IPS DF 19.7 (cell line): Measurements from ENCODE around the gene OR52W1.
"Not testable (repeated sequence)": the region's sequence is repeated elsewhere in the genome, so short reads cannot be mapped to it uniquely, and the experiment has no call there.

Source experiments
- DNase-seq: peaks from one replicate; pipeline ENCODE4 v3.0.0-alpha.2; 2013; ENCODE audit warnings: low read depth, low spot score

Gene OR52W1

DNA sequence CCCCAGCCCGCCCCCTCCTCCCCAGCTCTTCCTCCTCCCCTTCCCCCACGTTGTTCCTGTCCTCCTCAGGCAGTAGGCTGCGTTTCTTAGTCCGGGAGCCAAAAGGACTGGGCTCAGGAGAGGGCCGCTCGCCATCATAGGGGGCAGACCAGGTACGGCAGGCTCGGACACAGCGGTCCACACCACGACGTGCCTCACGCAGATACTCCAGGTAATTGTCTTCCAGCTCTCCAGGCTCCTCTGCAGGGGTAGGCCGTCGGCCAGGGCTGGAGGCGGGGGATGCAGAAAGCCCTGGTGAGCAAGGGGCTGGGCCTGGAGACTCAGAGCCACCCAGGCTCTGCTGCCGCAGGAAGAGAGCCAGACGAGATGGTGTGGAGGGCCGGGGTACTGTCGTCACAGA lies 18.7 kb downstream of the OR52W1 start:
- no peak for DNase-seq

DNA sequence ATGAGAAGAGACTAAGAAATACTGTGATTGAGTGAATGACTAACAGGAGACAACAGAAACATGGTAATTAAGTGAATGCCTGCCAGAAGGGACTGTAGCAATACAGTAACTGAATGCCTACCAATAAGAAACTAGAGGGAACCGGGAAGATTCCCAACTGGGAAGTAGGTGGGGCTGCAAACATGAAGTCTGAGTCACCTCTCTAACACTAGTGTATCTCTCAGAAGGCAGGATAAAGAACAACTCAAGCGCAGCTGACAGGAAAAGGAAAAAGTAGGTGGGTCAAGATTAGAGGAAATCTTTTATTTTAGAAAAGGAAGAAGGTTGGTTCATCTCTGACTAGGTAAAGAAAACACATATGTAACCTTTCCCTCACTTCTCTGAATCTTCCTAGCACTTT lies 20.3 kb downstream of the OR52W1 start:
- no peak for DNase-seq

DNA sequence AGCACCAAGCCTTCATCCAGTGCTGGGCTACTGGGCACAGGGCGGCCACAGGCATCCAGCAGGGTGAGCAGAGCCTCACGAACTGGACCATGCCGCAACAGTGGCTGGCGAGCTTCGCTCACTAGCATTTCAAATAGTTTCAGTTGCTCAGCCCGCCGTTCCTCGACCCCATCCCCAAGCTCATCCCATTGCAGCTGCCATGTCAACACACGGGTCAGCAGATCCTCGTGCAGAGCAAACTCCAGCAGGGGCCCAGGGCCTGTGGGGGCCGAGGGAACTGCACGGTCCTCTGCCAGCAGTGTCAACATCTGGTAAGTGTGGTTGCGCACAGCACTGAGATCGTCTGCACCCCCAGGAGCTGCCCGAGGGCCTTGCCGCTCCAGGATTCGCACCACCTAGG lies 24.8 kb downstream of the OR52W1 start:
- DNase-seq: no peak

DNA sequence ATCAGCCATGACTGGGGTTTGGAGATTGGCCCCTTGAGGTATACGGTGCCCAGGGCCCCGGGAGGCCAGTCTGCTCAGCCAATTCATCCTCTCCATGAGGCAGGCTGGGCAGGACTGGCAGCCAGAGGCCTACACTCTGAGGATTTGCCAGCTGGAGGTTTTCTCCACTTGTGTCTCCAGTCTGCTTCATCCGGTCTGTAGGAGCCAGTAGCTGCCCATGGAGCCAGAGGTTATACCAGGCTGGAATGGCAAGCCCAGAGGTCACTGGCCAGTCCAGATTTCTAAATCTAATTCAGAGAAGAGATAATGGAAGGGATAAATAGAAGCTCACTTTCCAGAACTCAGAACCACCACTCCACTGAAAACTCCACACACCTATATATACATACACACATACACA lies 25.4 kb downstream of the OR52W1 start:
- DNase-seq: no peak

DNA sequence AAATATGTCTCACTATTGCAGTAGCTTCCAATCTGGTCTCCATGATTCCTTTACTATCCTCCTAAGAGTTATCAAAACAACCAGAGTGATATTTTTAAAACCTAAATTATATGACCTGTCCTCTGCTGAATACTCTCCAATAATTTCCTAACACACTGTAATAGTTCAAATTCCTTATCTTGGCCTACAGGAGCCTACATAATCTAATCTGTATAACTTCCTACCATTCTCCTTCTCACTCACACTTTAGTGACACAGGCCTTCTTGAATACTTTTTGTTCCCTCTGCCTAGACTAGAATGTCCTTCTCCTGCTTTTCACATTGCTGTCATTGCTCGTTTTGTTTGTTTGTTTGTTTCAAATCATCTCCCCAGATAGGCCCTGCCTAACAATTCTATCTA lies 26.0 kb downstream of the OR52W1 start:
- DNase-seq: no peak

DNA sequence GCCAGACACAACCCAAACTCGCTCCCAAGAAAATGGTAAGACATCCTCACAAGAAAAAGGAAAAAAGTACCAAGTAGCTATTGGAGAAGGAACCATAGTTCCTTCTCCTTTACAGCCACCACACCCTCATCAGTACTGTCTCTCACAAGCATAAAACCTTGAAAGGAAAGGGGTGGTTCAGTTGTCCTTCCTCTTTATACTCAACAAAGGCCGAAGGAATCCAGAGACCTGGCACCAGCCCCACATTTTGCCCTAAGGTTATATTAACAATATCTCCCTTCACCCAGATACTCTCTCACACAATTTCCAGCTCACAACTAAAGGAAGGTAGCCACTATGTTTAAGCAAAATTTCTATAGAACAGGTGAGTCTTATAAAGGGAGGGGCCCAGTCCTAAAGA lies 26.9 kb downstream of the OR52W1 start:
- no peak for DNase-seq

DNA sequence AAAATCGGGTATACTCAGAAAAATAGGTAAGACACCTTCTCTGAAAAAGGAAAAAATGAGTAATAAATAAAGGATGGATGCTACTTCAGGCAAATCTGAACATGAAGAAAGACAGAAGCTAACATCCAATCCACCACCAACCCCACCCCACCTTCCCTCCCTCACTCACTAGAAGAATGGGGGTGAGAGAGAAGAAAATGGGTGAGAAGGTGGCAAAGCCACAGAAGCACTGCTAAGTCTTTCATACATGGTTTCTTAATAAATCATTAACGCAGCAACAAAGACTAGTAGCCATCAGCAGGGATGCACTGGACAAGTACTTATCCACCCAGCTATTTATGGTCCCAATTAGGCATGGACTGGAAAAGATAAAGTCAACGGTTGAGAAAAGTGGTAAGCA lies 29.5 kb downstream of the OR52W1 start:
- no peak for DNase-seq

DNA sequence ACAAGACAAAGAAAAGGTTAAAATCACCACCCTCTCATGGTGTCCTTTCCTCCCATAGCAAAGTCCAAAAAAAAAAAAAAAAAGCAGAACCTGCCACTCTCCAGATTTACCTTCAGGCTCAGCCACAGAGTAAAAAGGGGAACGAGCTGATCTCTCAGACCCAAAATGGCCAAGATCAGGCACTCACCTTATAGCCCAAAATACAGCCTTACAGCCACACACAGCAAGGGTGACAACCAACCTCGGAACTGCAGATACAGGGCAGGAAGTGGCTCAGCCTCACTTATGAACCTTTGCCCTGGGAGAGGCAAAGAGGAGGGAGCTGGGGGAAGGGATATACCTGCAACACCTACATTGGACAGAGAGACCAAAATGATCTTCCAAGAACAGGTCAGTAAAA lies 30.9 kb downstream of the OR52W1 start:
- no peak for DNase-seq

DNA sequence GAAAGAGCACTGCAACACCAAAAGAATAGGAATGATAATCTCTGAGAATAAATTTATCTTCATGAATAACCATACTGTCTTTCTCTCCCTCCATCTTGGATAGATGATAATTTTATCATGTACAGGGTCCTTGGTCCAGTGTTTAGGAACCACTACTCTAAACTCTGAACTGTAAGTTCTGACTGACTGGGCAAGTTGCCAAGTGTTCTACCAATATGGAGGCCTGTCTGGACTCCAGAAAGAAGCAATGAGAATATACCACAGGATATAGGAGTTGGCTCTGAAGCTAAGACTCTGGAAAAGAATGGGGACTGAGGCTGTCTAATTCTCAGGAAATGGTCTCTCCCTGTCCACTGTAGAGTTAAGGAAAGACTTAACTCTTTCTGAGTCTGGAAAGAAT lies 33.9 kb downstream of the OR52W1 start:
- DNase-seq: no peak

DNA sequence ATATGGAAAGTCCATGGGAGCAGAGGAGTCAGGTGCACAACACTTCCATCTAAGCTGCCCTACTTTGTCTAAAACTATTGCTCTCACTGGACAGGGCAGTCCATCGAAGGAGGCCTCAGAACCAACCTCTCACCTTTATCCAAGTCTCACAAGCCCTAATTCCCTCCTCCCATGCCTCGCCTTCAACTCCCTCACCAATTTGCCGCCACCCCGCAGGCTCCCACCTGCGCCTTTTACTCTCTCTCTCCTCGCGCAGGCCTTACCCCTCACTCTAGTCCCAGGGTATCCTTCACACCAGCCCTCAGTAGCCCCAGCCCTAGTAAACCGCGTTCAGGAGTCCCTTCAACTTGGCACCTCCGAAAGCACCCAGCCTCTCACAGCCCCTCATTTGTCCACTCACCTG lies 35.0 kb downstream of the OR52W1 start:
- no peak for DNase-seq

DNA sequence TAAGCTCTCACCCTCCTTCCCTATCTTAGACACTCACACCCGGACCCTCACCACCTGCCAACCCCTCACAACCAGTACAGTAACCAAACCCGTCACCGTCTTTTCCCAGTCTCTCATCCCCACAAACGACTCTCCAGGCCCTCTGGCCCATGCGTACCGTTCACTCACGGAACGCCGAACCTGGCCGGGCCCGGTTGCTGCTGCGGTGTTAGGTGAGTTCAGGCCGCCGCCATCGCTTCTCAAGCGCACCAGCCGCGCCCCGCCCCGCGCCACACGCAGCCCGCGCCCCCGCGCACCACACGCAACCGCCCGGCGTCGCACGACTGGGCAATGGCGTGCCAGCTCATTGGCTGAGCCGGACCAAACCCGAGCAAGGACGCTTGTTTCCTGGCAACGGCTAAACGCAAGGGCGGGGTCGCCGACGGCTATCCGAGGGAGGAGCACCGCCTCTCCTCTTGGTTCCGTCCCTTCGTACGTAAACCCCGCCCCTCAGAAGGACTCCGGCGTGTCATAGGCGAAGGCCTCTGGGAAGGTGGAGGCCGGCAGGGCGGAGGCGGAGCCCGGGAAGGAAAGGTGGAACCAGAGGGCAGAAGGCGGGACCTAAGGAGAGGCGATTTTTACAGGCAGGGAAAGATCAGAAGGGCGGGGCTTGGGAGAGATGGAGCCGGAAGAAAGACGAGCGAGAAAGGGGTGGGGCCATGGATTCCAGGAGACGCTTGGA lies 35.5 kb downstream of the OR52W1 start, which contains the start of gene FHIP1B:
FHIP1B (minus strand) TSS at position 250 of the 721 bp plus-strand sequence. CDS start 10,120 bp downstream, outside the sequence.
- peak; percentile 96 for DNase-seq

DNA sequence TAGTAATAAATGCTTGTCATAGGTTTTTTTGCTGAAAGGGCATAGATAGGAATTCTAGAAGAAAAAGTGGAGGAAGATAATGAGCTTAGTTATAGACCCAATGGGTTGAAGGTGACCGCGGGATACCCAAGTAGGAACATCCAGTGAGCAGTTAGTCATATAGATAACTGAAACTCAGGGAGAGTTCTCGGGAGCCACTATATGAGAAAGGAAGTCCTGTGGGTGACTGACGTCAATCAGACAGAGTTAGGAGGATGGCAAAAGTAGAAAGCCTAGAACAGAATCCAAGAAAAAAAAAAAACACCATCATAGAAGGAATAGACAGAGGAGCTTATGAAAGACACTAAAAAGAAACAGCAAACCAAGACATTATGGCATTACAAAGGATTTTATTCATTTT lies 38.2 kb downstream of the OR52W1 start:
- DNase-seq: no peak

DNA sequence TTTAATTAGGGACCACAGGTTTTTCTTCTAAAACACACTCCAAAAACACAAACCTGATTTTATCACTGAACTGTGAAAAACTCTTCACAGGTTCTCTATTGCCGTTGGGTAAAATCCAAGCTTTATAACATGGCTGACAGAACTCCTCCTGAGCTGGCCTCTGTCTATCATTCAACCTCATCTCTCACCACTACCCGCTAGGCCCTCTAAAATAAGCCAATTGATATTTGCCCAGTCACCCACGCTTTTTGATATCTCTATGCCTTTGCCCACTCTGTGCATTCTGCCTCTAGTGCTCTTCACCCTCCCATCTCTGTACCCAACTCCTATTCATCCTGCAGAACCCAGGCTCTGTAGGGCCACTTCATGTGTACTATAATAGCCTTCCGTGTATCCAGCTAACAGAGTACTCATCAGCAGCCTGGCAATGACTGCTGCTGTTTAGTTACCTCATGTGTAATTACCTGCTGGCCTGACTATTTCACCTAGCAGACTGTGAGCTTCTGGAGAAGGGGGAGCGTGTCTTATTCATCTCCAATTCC lies 38.8 kb downstream of the OR52W1 start:
- no peak for DNase-seq

DNA sequence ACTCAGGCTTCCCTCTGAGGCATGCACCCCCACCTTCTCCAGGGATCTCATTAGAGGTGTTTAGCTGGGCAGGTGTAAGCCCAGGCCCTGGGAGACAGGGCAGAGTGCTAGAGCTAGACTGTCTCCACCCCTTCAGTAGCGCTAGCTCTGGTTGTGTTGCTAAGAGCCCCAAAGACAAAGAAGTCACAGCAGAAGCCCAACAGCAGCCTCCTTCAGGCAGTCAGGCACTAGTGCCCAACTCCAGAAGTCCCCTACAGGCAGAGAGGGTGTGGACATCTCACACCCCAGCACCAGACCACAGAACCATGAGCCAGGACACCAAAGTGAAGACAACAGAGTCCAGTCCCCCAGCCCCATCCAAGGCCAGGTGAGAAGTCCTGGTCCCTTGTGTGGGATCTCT lies 39.9 kb downstream of the OR52W1 start, which contains the start of gene CNGA4:
CNGA4 (plus strand) TSS at position 188 of the 400 bp plus-strand sequence; CDS start at position 306, 118 bp downstream.
- no peak for DNase-seq

DNA sequence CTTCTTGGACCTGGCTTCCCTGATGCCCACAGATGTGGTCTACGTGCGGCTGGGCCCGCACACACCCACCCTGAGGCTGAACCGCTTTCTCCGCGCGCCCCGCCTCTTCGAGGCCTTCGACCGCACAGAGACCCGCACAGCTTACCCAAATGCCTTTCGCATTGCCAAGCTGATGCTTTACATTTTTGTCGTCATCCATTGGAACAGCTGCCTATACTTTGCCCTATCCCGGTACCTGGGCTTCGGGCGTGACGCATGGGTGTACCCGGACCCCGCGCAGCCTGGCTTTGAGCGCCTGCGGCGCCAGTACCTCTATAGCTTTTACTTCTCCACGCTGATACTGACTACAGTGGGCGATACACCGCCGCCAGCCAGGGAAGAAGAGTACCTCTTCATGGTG lies 41.1 kb downstream of the OR52W1 start:
- DNase-seq: no peak

DNA sequence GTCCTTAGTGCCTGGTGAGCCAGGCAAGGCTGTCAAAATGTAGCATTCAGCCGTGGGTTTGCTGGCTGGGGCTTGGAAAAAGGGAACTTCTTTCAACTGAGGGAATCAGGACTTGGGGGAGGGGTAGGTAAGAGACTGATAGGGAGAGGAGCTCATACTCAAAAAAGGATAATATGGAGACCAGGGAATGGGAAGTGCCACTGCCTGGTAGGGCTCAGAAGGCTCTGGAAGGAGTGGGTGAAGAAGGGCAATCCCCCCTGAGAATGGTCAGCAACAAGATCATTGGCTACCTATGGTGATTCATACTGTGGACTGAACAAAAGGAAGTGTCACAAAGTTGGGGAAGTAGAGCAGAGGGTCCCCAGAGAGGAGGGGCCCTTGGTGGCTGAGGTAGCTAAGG lies 41.8 kb downstream of the OR52W1 start:
- DNase-seq: no peak

DNA sequence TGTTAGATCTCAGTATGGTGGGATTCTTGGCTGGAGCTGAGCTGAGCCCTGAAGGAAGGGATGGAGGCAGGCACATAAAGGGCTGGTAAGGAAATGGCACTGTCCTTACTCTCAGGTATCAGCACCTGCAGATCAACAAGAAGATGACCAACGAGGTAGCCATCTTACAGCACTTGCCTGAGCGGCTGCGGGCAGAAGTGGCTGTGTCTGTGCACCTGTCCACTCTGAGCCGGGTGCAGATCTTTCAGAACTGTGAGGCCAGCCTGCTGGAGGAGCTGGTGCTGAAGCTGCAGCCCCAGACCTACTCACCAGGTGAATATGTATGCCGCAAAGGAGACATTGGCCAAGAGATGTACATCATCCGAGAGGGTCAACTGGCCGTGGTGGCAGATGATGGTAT lies 42.3 kb downstream of the OR52W1 start:
- no peak for DNase-seq

DNA sequence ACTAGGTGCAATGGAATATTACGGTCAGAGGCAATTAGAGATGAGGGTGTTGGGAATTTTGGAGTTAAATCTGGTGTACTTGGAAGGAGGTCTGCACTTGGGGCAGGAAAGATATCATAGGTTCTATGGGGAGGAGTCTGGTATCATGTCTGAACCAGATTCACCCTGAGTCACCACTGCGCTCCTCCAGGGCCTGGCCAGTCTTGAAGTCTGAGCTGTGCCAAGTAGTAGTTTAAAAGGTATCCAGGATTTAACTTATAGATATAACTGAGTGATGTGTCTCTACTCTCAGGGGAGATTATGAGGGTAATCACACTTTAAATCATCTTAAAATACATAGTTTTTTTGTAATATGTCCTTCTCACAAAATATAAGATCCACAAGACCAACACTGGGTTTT lies 46.5 kb downstream of the OR52W1 start:
- no peak for DNase-seq

DNA sequence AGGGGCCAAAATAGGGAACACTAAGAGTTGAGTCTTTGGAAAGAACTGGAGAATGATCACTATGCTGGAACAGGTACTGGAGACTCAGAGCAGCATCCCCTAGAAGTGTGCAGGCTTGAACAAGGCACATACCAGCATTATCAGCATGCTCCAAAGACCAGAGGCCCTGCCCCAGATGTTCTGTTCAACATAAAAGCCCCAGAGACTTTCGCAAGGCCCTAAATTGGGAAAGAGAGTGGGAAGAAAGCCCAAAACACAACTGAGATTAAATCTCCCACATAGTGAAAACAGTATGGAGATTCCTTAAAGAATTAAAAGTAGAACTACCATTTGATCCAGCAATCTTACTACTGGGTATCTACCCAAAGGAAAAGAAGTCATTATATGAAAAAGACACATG lies 49.2 kb downstream of the OR52W1 start:
- DNase-seq: no peak

DNA sequence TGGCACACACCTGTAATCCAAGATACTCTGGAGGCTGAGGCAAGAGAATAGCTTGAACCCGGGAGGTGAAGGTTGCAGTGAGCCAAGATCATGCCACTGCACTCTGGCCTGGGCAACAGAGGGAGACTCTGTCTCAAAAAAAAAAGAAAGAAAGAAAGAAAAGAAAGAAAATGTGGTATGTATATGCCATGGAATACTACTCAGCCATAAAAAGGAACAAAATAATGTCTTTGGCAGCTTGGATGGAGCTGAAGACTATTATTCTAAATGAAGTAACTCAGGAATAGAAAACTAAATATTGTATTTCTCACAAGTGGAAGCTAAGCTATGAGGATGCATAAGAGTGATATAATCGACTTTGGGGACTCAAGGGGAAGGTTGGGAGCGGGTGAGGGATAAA lies 49.9 kb downstream of the OR52W1 start:
- not testable (repeated sequence) for DNase-seq
